Epithelial cell of prostate (primary cell): ENCODE results near the gene FPGS.

Experiments used
- DNase-seq: peaks from one replicate; pipeline ENCODE4 v3.0.0-alpha.2; 2011; ENCODE audit warnings: low read depth, low spot score
- H3K27ac ChIP-seq: fragments of 450-650 bp; 2 replicates; pipeline ENCODE4 v1.5.1; 2017; ENCODE audit warnings: mild to moderate bottlenecking

The FPGS gene

DNA sequence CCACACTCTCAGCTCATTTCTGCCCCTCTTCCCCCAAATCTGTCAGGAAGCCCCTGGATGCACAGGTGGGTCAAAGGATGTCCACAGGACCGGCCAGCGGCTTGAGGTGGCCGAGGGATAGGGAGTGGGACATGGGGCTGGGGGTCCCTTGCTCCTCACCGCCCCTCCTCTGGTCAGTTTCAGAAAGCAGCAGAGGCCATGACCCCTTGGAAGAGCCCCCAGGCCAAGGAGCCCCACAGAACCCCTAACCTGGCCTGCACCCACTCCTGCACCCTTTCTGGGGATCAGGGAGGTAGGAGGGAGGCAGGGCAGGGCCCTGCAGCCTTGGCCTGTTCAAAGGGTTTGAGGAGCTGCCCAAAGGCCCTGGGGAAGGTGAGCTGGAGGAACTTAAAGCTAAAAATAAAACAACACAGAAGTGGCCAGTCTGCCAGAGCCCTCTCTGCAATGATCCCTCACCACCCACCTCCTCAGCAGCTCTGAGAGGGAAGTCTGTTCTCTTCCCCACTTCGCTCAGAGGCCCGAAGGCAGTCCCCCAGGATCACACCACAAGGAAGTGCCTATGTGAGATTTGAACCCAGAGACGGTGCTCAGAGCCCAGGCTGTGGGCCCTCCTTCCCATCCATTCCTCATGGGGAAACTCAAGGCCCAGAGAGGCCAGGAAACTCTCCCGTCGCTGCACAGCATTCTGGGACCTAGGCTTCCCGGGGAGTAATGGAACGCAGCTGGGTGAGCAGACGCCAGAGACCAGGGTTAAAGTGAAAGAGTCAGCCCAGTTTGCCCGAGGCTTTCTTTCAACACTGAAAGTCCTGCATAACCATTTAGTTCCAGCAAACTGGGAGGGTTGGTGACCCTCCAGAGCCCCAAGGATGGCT is 50.9 kb downstream of the FPGS start:
- DNase-seq: no peak
- no peak overlapping the region for H3K27ac ChIP-seq

DNA sequence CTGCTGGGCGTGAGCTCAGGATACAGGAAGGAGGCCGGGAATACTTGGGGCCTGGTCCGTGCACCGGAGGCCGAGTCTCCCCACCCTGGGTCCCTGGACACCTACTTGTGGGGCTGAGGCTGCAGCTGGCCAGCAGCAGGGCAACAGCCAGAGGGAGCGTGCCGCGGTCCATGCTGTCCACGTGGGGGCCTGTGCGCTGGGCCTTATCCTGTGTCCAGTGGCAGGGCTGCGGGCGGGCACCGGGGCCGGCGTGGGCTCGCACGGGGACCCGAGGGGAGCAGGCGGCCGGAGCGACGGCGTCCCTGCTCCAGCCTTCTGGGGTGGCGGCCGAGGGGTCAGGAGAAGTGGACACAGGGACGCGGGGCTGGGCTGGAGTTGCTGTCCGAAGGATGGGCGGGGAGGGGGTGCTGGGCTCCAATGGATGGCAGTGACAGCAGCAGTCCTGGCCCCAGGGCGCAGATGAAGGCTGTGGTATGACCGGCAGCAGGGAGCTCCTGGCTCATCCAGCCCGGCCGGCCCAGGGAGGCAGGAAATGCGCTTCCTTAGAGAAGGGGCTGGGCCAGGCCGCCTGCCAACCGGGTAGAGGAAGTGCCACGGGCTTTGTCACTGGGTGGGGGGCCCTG is 51.6 kb downstream of the FPGS start, which contains the start of gene ENG:
Gene ENG, minus strand, starts transcription at position 475 of the 623 bp plus-strand sequence. Its CDS starts 303 bp downstream, at position 172.
- DNase-seq: no peak
- H3K27ac ChIP-seq: no peak within 1 kb of the TSS

DNA sequence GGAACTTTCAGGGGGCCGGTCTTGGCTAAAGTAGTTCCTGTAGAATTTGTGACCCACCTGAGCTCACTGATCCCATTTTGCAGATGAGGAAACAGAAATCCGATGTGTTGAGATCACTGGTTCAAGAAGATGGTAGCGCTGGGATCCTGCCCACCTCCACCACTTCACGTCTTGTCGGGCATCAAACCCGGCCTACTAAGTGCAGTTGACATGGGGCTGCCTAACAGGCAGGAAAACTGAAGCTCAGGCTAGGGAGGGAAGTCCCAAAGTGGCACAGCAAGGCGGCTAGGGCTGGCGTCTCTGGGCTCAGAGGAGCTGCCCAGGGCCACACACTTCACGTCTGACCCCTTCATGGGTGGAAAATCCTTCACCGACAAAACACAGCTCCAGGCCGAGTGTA is 52.3 kb downstream of the FPGS start:
- DNase-seq: no peak
- H3K27ac ChIP-seq: no peak overlapping the region

DNA sequence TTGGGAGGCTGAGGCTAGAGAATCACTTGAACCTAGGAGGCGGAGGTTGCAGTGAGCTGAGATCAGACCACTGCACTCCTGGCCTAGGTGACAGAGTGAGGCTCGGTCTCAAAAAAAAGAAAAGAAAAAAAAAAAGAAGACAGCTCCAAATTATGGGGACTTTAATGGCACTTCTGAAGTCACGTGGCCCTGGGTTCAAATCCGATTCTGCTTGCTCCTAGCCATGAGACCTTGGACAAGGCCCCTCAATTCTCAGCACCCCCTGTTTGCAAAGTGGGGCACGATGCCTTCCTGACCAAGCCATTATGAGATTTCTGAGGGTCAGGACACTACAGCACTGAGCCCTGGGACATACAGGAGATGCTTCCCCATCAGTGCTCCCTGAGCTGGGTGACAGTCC is 52.8 kb downstream of the FPGS start:
- DNase-seq: no peak
- H3K27ac ChIP-seq: no peak overlapping the region

DNA sequence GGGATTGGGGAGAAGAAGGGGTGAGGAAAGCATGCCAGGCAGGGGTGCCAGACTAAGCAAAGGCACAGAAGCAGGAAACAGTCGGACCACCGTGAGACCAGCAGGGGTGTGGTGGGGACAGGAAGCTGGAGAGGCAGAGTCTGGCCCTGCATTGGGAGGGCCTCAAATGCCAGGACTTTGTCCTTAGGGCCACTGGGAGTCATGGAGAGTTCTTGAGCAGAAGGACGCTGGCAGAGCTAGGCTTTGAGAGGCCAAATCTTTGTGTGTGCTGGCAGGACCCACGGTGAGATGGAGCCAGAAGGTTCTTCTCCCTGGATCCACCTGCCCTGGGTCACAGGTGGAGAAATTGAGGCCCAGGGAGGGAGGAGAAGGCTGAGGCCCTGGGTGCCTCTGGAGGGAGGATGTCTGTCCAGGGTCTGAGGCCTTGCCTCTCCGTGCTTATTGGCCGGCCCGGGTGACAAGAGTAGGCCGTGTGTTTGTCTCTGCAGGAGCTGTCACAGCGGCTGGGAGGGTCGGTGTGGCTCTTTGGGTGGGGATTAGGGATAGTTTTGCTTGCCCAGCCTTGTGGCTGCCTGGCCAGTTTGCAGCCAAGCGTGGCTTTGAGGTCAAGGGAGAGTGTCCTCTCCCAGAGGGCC is 53.5 kb downstream of the FPGS start:
- no peak overlapping the region for H3K27ac ChIP-seq
- no peak for DNase-seq

DNA sequence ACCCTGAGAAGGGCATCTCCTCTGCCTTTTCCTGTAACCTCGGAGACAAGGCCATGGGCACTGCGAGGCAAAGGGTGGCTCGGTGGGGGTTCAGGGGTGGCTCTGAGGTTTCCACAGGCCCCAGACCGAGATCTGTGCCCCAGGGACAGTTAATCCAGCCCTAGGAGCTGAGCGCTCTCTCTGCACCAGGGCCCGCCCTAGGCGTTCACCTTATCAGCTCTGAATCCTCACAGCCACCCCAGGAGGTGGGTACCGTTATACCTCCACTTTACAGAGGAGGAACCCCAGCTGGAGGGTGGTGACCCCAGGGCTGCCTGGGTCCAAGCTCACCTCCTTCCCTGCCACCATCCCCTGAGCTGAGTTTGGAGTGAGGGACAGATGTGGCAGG is 54.0 kb downstream of the FPGS start:
- no peak for DNase-seq
- H3K27ac ChIP-seq: no peak overlapping the region

DNA sequence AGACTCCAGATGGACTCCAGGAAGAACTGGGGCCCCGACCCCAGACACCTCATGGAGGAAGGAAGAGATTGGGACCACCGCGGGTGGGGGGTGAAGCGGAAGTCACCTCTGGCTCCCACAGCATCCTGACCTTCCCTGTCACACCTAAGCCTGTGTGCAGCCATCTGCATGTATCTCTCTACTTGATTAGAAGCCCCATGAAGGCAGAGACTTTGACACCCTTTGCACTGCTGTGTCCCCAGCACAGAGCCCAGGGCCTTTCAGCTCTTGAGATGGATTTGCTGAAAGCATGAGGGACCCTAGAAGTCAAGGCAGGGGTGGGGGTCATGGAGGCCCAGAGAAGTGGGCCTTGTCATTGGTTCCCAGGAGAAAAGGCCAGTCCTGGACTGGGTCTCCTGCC is 54.6 kb downstream of the FPGS start:
- H3K27ac ChIP-seq: no peak overlapping the region
- no peak for DNase-seq

DNA sequence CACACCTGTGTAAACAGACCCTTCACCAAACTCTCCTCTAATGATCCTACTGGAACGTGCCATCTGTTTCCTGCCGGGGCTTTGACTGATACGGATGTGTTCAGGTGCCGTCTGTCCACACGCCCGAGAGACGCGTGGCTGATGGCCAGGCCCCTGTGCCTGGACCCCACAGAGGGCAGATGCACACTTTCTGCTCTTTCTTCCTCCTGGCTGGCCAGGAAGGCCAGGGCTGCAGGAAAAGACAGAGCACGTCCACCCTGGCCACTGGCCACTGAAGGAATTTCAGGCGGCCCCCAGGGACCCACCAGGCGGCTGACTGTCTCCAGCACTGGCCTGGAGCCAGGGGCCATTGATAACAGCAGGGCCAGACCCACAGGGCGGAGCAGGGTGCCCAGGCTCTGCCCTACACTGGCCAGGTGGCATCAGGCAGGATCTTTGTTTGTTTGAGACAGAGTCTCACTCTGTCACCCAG is 55.4 kb downstream of the FPGS start:
- H3K27ac ChIP-seq: no peak overlapping the region
- DNase-seq: no peak

DNA sequence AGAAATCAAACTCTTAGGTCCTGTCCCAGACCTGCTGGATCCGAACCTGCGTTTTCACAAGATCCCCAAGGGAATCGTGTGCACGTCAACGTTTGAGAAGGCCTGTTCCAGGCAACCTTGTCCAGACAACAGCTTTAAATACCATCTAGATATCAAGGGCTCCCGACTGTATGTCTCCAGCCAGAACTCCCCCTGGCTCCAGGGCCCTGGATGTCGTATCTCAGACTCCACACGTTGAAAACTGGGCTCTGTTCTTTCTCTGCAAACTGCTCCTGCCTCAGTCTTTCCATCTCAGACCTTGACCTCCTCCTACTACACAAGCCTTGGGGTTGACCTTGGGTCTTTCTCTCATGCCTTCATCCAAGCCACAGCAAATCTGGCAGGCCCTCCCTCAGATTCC is 57.6 kb downstream of the FPGS start:
- H3K27ac ChIP-seq: no peak overlapping the region
- no peak for DNase-seq

DNA sequence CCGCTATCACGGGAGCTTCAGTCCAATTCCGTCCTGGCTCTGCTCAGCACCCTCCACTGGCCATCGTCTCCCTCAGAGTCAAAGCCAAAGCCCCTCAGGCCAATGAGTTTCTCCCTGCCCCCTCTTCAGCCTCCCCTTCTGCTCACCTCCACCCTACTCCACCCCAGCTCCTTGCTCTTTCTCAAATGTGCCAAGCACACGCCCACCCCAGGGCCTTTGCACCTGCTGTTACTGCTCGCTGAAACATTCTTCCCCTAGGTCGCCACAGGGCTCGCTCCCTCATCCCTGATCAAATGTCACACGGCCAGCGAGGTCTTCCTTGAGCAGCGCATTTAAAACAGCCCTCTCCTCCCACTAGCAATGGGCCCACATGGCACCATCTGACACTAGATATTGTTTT is 58.1 kb downstream of the FPGS start:
- DNase-seq: no peak
- no peak overlapping the region for H3K27ac ChIP-seq

DNA sequence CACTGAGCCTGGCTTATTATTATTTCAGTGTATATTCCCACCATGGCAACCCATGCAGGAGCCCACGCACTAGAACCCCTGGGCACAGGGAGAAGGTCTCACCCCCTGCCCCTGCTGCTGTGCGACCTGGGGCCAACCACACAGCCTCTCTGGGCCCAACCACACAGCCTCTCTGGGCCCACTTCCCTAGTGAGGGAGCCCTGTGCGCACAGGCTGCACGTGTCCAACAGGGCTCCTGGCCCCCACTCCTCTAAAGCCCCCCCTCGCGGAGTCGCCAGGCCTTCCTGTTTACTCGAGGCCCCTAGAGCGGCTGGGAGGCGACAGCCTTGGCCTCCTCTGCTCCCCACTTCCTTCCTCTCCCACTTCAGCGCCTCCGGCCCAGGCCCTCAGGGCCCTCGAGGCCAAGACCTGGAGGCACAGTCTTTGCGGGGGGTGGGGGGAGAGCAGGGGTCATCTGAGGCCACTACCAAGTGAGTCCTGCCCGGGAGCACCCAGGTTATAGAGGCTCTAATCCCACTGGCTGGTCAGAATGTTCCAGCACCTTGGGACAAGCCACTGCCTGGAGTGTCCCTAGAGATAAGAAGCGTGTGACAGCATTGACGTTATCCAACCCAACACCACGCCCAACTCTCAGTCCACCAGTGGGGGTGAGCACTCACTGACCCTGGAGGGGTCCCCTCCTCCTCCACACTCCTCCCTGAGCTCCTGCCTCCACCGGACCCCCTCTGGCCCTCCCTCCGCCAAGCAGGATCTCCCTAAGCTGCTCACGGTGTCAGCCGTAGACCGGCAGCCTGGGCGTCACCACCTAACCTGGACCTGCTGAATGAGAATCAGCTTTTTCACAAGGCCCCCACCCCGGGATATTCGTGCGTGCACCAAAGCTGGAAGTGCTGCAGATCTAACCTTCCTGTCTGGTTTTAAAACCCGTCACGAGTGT is 59.7 kb downstream of the FPGS start:
- no peak overlapping the region for H3K27ac ChIP-seq
- DNase-seq: no peak

DNA sequence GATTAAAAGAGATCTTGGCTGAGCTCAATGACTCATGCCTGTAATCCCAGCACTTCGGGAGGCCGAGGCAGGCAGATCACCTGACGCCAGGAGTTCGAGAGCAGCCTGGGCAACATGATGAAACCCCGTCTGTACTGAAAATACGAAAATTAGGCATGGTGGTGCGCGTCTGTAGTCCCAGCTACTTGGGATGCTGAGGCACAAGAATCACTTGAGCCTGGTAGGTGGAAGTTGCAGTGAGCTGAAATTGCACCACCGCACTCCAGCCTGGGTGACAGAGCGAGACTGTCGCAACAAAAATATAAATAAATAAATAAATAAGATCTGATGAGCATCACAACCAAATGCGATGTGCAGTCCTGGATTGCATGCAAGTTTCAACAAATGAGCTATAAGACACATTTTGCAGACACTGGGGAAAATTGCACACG is 60.5 kb downstream of the FPGS start:
- H3K27ac ChIP-seq: no peak overlapping the region
- DNase-seq: no peak
